HG03378 (cell line): ENCODE results near the gene TNFAIP8L3.

Experiments
- ATAC-seq: cut with Tn5 transposase; IDR thresholded peaks from one replicate; pipeline ENCODE4 v1.9.1; 2021; ENCODE audit warnings: mild to moderate bottlenecking, moderate library complexity; ENCODE audit not compliant: unreplicated experiment

TNFAIP8L3 gene

GRCh38 chr15:51011212-51011611 is 83.5 kb downstream of the TNFAIP8L3 start:
- ATAC-seq, result no peak

- no peak for ATAC-seq
These were observed 87.5 kb downstream of the TNFAIP8L3 start for GRCh38 chr15:51007131-51007666.
